ENCODE measurements around the gene ING4. TPM values are rescaled to one million over a fixed set of nuclear protein-coding genes. Genes with fewer than 3 reads are reported as not detected.

Gene ING4
- total and polyA plus RNA-seq, 2 of the 13 experiments (the other 11 are each of a cell fraction or from before 2014, with no cell fraction given) = 14.4 to 32.4 TPM

DNA sequence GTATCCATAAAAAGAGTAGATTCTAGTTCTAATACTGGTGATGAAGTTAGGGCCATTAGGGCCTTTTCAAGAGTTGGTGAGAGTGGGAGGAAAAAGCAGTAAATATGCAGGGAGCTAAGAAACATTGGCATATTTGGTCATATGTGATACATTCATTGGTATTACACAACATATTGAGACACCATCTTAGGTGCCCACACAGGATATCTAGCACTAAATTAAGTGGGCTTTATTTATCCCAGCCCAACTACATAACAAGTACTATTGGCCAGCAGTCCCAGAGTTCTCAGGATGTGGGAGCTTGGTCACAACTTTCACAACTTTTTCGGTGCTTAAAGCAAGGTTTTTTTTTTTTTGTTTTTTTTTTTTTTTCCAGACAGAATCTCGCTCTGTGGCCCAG lies 2.0 kb upstream of the ING4 start:
- POLR2A ChIA-PET = interaction anchor here (2.9 to 3.4 kb wide), 2 partner anchors 24 to 59 kb away, joined by 10 to 19 read pairs; partner anchors contain the start of genes COPS7A and ZNF384
- Histone ChIP-seq H3K27ac (ENCODE audit: extremely low read length, insufficient read depth, low read length) (no peak overlapping the region), H3K27me3 (ENCODE audit: control insufficient read depth in 1 of 2, insufficient read depth in 2 of 2, low read length in 2 of 2) (no peaks in the 10 kb centered on the region; a peak in 1 of 5 replicates), H3K4me2 (ENCODE audit: low read depth, low read length) (no peak overlapping the region), H4K20me1 (ENCODE audit: insufficient read depth, low read length) (no peaks in the 10 kb centered on the region), H3K36me3 (replicated peaks in 1 of 2; ENCODE audit: control insufficient read depth in 1 of 2, insufficient read depth in 2 of 2, low read length in 2 of 2) (peaks cover 5 to 30% of the 10 kb centered on the region in 2 experiments), H3K79me2 (ENCODE audit: insufficient read depth, low read length) (peaks cover 7% of the 10 kb centered on the region), H3K4me1 (ENCODE audit: insufficient read depth, low read length) (peaks cover 18% of the 10 kb centered on the region), H3K9ac (ENCODE audit: insufficient read depth, low read depth, low read length) (no peak overlapping the region), H2AFZ (ENCODE audit: low read length) (no peak overlapping the region), H3K9me3 (ENCODE audit: low read length) (no peaks in the 10 kb centered on the region), H3K4me3 (replicated peaks in 1 of 3; ENCODE audit: insufficient read depth in 1 of 3, low read depth in 2 of 3, low read length in 3 of 3) (no peak overlapping the region)
- intact Hi-C loops (cut with micrococcal nuclease; ENCODE audit: unreplicated experiment) = no loop called here
- in situ Hi-C loops (cut with HindIII; ENCODE audit: extremely low pct_ligation_motif_present, low pct_unique_long_range_greater_than_20kb) = loop anchor here (5.0 kb wide), 1 partner anchor 32 kb away; no protein-coding TSS in a partner anchor
- DNase-seq (ENCODE audit: low spot score) (no peak), ATAC-seq (no peak), FAIRE-seq (no peak)
- 97% methylated on average over 2 of the region's 2 CpGs for WGBS (ENCODE audit: low lambda C conversion rate)
- CTCF ChIA-PET (ENCODE audit: low intra/inter-chr PET ratio, low total read pairs) = no interaction called here
- no TSS peak for BruUV-seq (replicated peaks)
- TF ChIP-seq POLR2G (IDR thresholded peaks at IDR 0.05; ENCODE audit: low read depth, low read length) (0 out of 2 replicates have a peak, but pooled peaks have one; percentile 7), RBM22 (optimal IDR thresholded peaks at IDR 0.05; ENCODE audit: low read length) (peak; percentile 83), CEBPB (IDR thresholded peaks at IDR 0.05; ENCODE audit: borderline replicate concordance, low read depth, low read length) (0 out of 2 replicates have a peak, but pooled peaks have one; percentile 25), TRIM24 (CRISPR knock-in tag; IDR thresholded peaks at IDR 0.05) (no peak)

GRCh38 chr12:6662602-6662905 lies 365 bp downstream of the ING4 start:
- FAIRE-seq = no peak
- H3K9ac ChIP-seq (ENCODE audit: insufficient read depth, low read depth, low read length) = peak overlapping the region; percentile 81
- H2AFZ ChIP-seq (ENCODE audit: low read length) = peak overlapping the region; percentile 48
- peak; percentile 55 for ATAC-seq
- CTCF ChIA-PET (ENCODE audit: low intra/inter-chr PET ratio, low total read pairs) = no interaction called here
- DNase-seq (ENCODE audit: low spot score) = no peak
- in situ Hi-C loops (cut with HindIII; ENCODE audit: extremely low pct_ligation_motif_present, low pct_unique_long_range_greater_than_20kb) (loop anchor here (5.0 kb wide), 1 partner anchor 35 kb away; no protein-coding TSS in a partner anchor), intact Hi-C loops (cut with micrococcal nuclease; ENCODE audit: unreplicated experiment) (loop anchor here (2.0 kb wide), 1 partner anchor 46 kb away; no protein-coding TSS in a partner anchor)
- peaks cover 1 to 8% of the 10 kb centered on the region in 2 experiments; a peak in 4 of 5 replicates for H3K36me3 ChIP-seq (replicated peaks in 1 of 2; ENCODE audit: control insufficient read depth in 1 of 2, insufficient read depth in 2 of 2, low read length in 2 of 2)
- peak overlapping the region; percentile 73 for H3K4me2 ChIP-seq (ENCODE audit: low read depth, low read length)
- H3K4me3 ChIP-seq (replicated peaks in 1 of 3; ENCODE audit: insufficient read depth in 1 of 3, low read depth in 2 of 3, low read length in 3 of 3) = peak overlapping the region; percentile 77 to 92 (median 87)
- no peaks in the 10 kb centered on the region for H3K9me3 ChIP-seq (ENCODE audit: low read length)
- TSS peak; percentile 66 for BruUV-seq (replicated peaks)
- POLR2A ChIA-PET = no interaction called here
- H3K27me3 ChIP-seq (ENCODE audit: control insufficient read depth in 1 of 2, insufficient read depth in 2 of 2, low read length in 2 of 2) = no peaks in the 10 kb centered on the region; a peak in 1 of 5 replicates
- H3K27ac ChIP-seq (ENCODE audit: extremely low read length, insufficient read depth, low read length) = peak overlapping the region; percentile 48
- H4K20me1 ChIP-seq (ENCODE audit: insufficient read depth, low read length) = no peaks in the 10 kb centered on the region
- 0% methylated on average over 9 of the region's 10 CpGs for WGBS (ENCODE audit: low lambda C conversion rate)
- peaks cover 18% of the 10 kb centered on the region for H3K4me1 ChIP-seq (ENCODE audit: insufficient read depth, low read length)
- peaks cover 7% of the 10 kb centered on the region for H3K79me2 ChIP-seq (ENCODE audit: insufficient read depth, low read length)
- 0 out of 4 replicates have a peak, but pooled peaks of 1 of the 2 experiments have one; percentile 15 for TF ChIP-seq POLR2A (IDR thresholded peaks at IDR 0.05; ENCODE audit: insufficient read depth in 1 of 2, low read depth in 2 of 2, low read length in 2 of 2)
- TF ChIP-seq, protein P1, sequence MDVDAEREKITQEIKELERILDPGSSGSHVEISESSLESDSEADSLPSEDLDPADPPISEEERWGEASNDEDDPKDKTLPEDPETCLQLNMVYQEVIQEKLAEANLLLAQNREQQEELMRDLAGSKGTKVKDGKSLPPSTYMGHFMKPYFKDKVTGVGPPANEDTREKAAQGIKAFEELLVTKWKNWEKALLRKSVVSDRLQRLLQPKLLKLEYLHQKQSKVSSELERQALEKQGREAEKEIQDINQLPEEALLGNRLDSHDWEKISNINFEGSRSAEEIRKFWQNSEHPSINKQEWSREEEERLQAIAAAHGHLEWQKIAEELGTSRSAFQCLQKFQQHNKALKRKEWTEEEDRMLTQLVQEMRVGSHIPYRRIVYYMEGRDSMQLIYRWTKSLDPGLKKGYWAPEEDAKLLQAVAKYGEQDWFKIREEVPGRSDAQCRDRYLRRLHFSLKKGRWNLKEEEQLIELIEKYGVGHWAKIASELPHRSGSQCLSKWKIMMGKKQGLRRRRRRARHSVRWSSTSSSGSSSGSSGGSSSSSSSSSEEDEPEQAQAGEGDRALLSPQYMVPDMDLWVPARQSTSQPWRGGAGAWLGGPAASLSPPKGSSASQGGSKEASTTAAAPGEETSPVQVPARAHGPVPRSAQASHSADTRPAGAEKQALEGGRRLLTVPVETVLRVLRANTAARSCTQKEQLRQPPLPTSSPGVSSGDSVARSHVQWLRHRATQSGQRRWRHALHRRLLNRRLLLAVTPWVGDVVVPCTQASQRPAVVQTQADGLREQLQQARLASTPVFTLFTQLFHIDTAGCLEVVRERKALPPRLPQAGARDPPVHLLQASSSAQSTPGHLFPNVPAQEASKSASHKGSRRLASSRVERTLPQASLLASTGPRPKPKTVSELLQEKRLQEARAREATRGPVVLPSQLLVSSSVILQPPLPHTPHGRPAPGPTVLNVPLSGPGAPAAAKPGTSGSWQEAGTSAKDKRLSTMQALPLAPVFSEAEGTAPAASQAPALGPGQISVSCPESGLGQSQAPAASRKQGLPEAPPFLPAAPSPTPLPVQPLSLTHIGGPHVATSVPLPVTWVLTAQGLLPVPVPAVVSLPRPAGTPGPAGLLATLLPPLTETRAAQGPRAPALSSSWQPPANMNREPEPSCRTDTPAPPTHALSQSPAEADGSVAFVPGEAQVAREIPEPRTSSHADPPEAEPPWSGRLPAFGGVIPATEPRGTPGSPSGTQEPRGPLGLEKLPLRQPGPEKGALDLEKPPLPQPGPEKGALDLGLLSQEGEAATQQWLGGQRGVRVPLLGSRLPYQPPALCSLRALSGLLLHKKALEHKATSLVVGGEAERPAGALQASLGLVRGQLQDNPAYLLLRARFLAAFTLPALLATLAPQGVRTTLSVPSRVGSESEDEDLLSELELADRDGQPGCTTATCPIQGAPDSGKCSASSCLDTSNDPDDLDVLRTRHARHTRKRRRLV (CRISPR knock-in tag; IDR thresholded peaks at IDR 0.05) = 0 out of 2 replicates have a peak, but pooled peaks have one; percentile 21
- TF ChIP-seq PITX1 (CRISPR knock-in tag; IDR thresholded peaks at IDR 0.05) = no peak
- TF ChIP-seq, protein P2, sequence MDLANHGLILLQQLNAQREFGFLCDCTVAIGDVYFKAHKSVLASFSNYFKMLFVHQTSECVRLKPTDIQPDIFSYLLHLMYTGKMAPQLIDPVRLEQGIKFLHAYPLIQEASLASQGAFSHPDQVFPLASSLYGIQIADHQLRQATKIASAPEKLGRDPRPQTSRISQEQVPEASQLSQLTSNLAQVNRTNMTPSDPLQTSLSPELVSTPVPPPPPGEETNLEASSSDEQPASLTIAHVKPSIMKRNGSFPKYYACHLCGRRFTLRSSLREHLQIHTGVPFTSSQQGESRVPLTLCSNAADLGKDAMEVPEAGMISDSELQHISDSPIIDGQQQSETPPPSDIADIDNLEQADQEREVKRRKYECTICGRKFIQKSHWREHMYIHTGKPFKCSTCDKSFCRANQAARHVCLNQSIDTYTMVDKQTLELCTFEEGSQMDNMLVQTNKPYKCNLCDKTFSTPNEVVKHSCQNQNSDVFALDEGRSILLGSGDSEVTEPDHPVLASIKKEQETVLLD (CRISPR knock-in tag; IDR thresholded peaks at IDR 0.05; ENCODE audit: low read depth) = no peak
- TF ChIP-seq TGIF2 (CRISPR knock-in tag; IDR thresholded peaks at IDR 0.05) = no peak
- TF ChIP-seq, protein P3, sequence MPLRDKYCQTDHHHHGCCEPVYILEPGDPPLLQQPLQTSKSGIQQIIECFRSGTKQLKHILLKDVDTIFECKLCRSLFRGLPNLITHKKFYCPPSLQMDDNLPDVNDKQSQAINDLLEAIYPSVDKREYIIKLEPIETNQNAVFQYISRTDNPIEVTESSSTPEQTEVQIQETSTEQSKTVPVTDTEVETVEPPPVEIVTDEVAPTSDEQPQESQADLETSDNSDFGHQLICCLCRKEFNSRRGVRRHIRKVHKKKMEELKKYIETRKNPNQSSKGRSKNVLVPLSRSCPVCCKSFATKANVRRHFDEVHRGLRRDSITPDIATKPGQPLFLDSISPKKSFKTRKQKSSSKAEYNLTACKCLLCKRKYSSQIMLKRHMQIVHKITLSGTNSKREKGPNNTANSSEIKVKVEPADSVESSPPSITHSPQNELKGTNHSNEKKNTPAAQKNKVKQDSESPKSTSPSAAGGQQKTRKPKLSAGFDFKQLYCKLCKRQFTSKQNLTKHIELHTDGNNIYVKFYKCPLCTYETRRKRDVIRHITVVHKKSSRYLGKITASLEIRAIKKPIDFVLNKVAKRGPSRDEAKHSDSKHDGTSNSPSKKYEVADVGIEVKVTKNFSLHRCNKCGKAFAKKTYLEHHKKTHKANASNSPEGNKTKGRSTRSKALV (CRISPR knock-in tag; IDR thresholded peaks at IDR 0.05) = 0 out of 2 replicates have a peak, but pooled peaks have one; percentile 4
